GM23338 (cell line): ENCODE data around the gene PDE7B. TPM values are rescaled to one million over a fixed set of nuclear protein-coding genes. Genes with fewer than 3 reads are reported as not detected.

Experiments used
- ATAC-seq: fragments of 200-7000 bp; cut with Tn5 transposase; 3 replicates; pipeline ENCODE4 v1.9.1; 2020
- DNase-seq: peaks from one replicate; pipeline ENCODE4 v3.0.0-alpha.2; 2015; ENCODE audit warnings: low spot score
- H2AFZ ChIP-seq: fragments of 200-600 bp; sonication (generic); 2 replicates; pipeline ENCODE4 v1.8.0; 2016; ENCODE audit warnings: antibody characterized with exemption, mild to moderate bottlenecking, moderate library complexity
- H3F3A ChIP-seq: fragments of 200-600 bp; sonication (generic); replicated peaks from 2 replicates; pipeline ENCODE4 v1.8.0; 2017; ENCODE audit warnings: antibody characterized with exemption, mixed run types, low read depth
- H3K27ac ChIP-seq: fragments of 200-600 bp; sonication (generic); 2 replicates; pipeline ENCODE4 v1.6.1; 2016; ENCODE audit warnings: low read depth
- H3K27me3 ChIP-seq: fragments of 200-600 bp; sonication (generic); 2 replicates; pipeline ENCODE4 v1.8.0; 2016; ENCODE audit warnings: mild to moderate bottlenecking, mixed run types, moderate library complexity; ENCODE audit not compliant: insufficient read depth
- H3K36me3 ChIP-seq: fragments of 200-600 bp; sonication (generic); 2 replicates; pipeline ENCODE4 v1.8.0; 2016; ENCODE audit warnings: mild to moderate bottlenecking; ENCODE audit not compliant: insufficient read depth
- H3K4me1 ChIP-seq: fragments of 200-600 bp; sonication (generic); 2 replicates; pipeline ENCODE4 v1.8.0; 2016; ENCODE audit warnings: mild to moderate bottlenecking, moderate library complexity; ENCODE audit not compliant: insufficient read depth
- H3K4me2 ChIP-seq: fragments of 200-600 bp; sonication (generic); 2 replicates; pipeline ENCODE4 v1.7.1; 2017; ENCODE audit warnings: mixed run types
- H3K4me3 ChIP-seq: fragments of 200-600 bp; sonication (generic); 2 replicates; pipeline ENCODE4 v1.6.1; 2016; ENCODE audit warnings: mixed run types
- H3K79me2 ChIP-seq: fragments of 200-600 bp; sonication (generic); replicated peaks from 2 replicates; pipeline ENCODE4 v1.8.0; 2017; ENCODE audit warnings: mild to moderate bottlenecking; ENCODE audit not compliant: insufficient read depth
- H3K9me2 ChIP-seq: fragments of 200-600 bp; sonication (generic); 2 replicates; pipeline ENCODE4 v1.8.0; 2017; ENCODE audit not compliant: insufficient read depth
- H4K20me1 ChIP-seq: fragments of 200-600 bp; sonication (generic); replicated peaks from 2 replicates; pipeline ENCODE4 v1.8.0; 2017; ENCODE audit warnings: mild to moderate bottlenecking; ENCODE audit not compliant: insufficient read depth
- H3K27ac Mint-ChIP-seq: 2 replicates; pipeline ENCODE4 v1.8.0; 2020; ENCODE audit warnings: inconsistent platforms, mild to moderate bottlenecking, moderate library complexity, mixed read lengths
- H3K27me3 Mint-ChIP-seq: 3 replicates; pipeline ENCODE4 v1.8.0; 2022; ENCODE audit warnings: low read depth, mild to moderate bottlenecking, moderate library complexity, mixed read lengths, inconsistent platforms; ENCODE audit not compliant: insufficient read depth, poor library complexity
- H3K36me3 Mint-ChIP-seq: 3 replicates; pipeline ENCODE4 v1.8.0; 2021; ENCODE audit warnings: low read depth, mild to moderate bottlenecking, inconsistent platforms, moderate library complexity, mixed read lengths
- H3K4me1 Mint-ChIP-seq: 3 replicates; pipeline ENCODE4 v1.8.0; 2020; ENCODE audit warnings: mild to moderate bottlenecking, inconsistent platforms, mixed read lengths
- H3K4me3 Mint-ChIP-seq: 3 replicates; pipeline ENCODE4 v1.8.0; 2021; ENCODE audit warnings: moderate library complexity, mild to moderate bottlenecking, inconsistent platforms, mixed read lengths
- H3K9me3 Mint-ChIP-seq: 3 replicates; pipeline ENCODE4 v1.8.0; 2020; ENCODE audit warnings: moderate library complexity, mild to moderate bottlenecking, inconsistent platforms, mixed read lengths
- CREB1 ChIP-seq: fragments of 250-450 bp; sonication (Bioruptor Pico); IDR thresholded peaks from 2 replicates; pipeline ENCODE4 v1.5.0; 2020; ENCODE audit warnings: low read depth, mild to moderate bottlenecking, moderate library complexity
- CTCF ChIP-seq, 2 experiments: fragments of 200-600 bp in 1 of 2; sonication (generic) in 1 of 2; conservative IDR thresholded peaks; 2 replicates each; pipeline versions ENCODE4 v1.5.1 to v1.6.1; 2016 to 2017; ENCODE audit warnings: antibody characterized with exemption in 2 of 2, low read depth in 2 of 2, mild to moderate bottlenecking in 2 of 2, moderate library complexity in 1 of 2
- ETS1 ChIP-seq: IDR thresholded peaks from 2 replicates; pipeline ENCODE4 v1.6.1; 2016; ENCODE audit warnings: antibody characterized with exemption
- EZH2 ChIP-seq: fragments of 200-600 bp; sonication (generic); IDR thresholded peaks from one replicate; pipeline ENCODE4 v1.8.0; 2017; ENCODE audit warnings: antibody characterized with exemption, mild to moderate bottlenecking, low read depth; ENCODE audit not compliant: unreplicated experiment
- EZH2phosphoT487 ChIP-seq: fragments of 200-600 bp; sonication (generic); IDR thresholded peaks from one replicate; pipeline ENCODE4 v1.8.1; 2018; ENCODE audit warnings: antibody characterized with exemption; ENCODE audit not compliant: unreplicated experiment
- JUNB ChIP-seq: IDR thresholded peaks from one replicate; pipeline ENCODE4 v1.6.1; 2016; ENCODE audit warnings: antibody characterized with exemption; ENCODE audit not compliant: unreplicated experiment
- NANOG ChIP-seq: IDR thresholded peaks from 2 replicates; pipeline ENCODE4 v1.6.1; 2016; ENCODE audit warnings: antibody characterized with exemption, borderline replicate concordance
- POLR2AphosphoS5 ChIP-seq: IDR thresholded peaks from 2 replicates; pipeline ENCODE4 v1.6.1; 2016; ENCODE audit warnings: antibody characterized with exemption, low read depth
- REST ChIP-seq: IDR thresholded peaks from one replicate; pipeline ENCODE4 v1.6.1; 2018; ENCODE audit warnings: antibody characterized with exemption; ENCODE audit not compliant: unreplicated experiment
- STAT1 ChIP-seq: IDR thresholded peaks from one replicate; pipeline ENCODE4 v1.6.1; 2016; ENCODE audit warnings: antibody characterized with exemption; ENCODE audit not compliant: unreplicated experiment
- ZNF114 ChIP-seq: fragments of 250-450 bp; sonication (Bioruptor Pico); IDR thresholded peaks from 2 replicates; pipeline ENCODE4 v1.5.0; 2020; ENCODE audit warnings: mild to moderate bottlenecking, moderate library complexity
- ZNF331 ChIP-seq: fragments of 250-450 bp; sonication (Bioruptor Pico); IDR thresholded peaks from 2 replicates; pipeline ENCODE4 v1.5.0; 2020; ENCODE audit warnings: low read depth, mild to moderate bottlenecking, moderate library complexity
- ZNF462 ChIP-seq: fragments of 250-450 bp; sonication (Bioruptor Pico); IDR thresholded peaks from 2 replicates; pipeline ENCODE4 v1.5.0; 2020; ENCODE audit warnings: mild to moderate bottlenecking, moderate library complexity
- polyA plus RNA-seq: library from polyadenylated mRNA; unstranded; fragments of >200 nt; fragmentation: Nextera tagmentation; extraction: Ambion mirVana; gene quantifications from 2 replicates; pipeline ENCODE4 v1.2.1, GENCODE V29; 2016
- total RNA-seq: library from RNA; depleted of rRNA; stranded (reverse); fragments of >200 nt; shearing (Covaris generic); gene quantifications from 2 replicates; pipeline ENCODE4 v1.2.3, GENCODE V29; 2014

Gene PDE7B
- total and polyA plus RNA-seq, 2 experiments from 2014 or later, result 0.07 TPM; not detected in 1

GRCh38 chr6:136150961-136151360 lies 299.5 kb downstream of the PDE7B start:
- Histone ChIP-seq H3K4me2 (no peak overlapping the region), H3K9me2 (no peaks in the 10 kb centered on the region), H3K79me2 (no peaks in the 10 kb centered on the region), H3K36me3 (no peaks in the 10 kb centered on the region), H3K4me1 (no peaks in the 10 kb centered on the region), H3K4me3 (no peak overlapping the region), H4K20me1 (no peaks in the 10 kb centered on the region), H2AFZ (no peak overlapping the region), H3K27ac (no peak overlapping the region), H3K27me3 (no peaks in the 10 kb centered on the region), H3F3A (no peaks in the 10 kb centered on the region)
- Mint-ChIP-seq H3K36me3 (no peaks in the 10 kb centered on the region), H3K27me3 (no peaks in the 10 kb centered on the region), H3K4me1 (no peaks in the 10 kb centered on the region), H3K9me3 (no peaks in the 10 kb centered on the region), H3K27ac (no peak overlapping the region), H3K4me3 (no peak overlapping the region)
- DNase-seq (no peak), ATAC-seq (no peak)
- TF ChIP-seq CTCF (conservative IDR thresholded peaks at IDR 0.05; ENCODE audit: low read depth in 2 of 2), result no peak
- no peak for TF ChIP-seq REST
- no peak for TF ChIP-seq EZH2
- TF ChIP-seq ZNF114 (CRISPR knock-in tag), result no peak
- TF ChIP-seq ZNF462 (CRISPR knock-in tag), result no peak
- no peak for TF ChIP-seq ZNF331
- no peak for TF ChIP-seq EZH2phosphoT487
- TF ChIP-seq STAT1, result no peak
- TF ChIP-seq CREB1 (CRISPR knock-in tag), result no peak
- TF ChIP-seq ETS1, result no peak
- no peak for TF ChIP-seq JUNB
- TF ChIP-seq NANOG, result no peak
- no peak for TF ChIP-seq POLR2AphosphoS5
